HG02870 (cell line): ENCODE measurements around the gene IL11RA.

Experiments
- ATAC-seq: cut with Tn5 transposase; IDR thresholded peaks from one replicate; pipeline ENCODE4 v1.9.1; 2021; ENCODE audit warnings: mild to moderate bottlenecking, moderate library complexity; ENCODE audit not compliant: unreplicated experiment

IL11RA gene

GRCh38 chr9:34652602-34653000 is 616 bp downstream of the IL11RA start:
- no peak for ATAC-seq

- no peak for ATAC-seq
These were observed 1.4 kb downstream of the IL11RA start for GRCh38 chr9:34653151-34654072.

DNA sequence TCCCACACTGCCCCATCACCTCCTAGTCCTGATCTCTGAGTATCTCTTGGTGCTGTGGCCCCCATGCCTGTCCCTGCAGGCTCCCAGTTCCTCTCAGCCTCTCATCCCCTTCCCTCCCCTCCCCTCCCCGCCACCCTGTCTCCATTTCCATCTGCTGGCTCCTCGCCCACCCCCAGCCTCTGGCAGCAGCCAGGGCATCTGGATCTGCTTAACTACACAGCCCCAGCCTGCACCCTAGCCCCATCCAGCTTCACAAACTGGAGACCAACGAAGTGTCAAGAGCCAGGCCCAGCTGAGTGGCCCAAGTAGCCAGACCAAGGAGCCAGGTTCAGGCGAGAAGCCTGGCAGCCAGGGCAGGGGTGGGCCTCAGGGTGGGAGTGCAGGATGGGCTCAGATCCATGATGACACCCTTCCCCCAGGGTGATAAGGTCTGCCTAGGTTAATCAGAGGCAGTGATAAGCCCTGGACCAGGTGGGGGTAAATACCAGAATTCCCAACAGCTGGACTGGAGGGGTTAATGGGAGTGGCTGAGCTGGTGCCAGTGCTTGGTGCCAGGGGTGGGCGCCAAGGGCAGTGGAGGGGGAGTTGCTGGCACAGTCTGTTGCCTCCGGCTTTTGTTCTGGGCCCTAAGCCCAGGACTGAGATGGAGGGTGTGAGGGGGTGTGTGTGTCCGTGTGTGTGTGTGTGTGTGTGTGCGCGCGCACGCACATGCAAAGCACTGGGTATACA is 2.5 kb downstream of the IL11RA start:
- ATAC-seq = no peak

- ATAC-seq = no peak
These were observed 3.4 kb downstream of the IL11RA start for GRCh38 chr9:34655394-34655793.

DNA sequence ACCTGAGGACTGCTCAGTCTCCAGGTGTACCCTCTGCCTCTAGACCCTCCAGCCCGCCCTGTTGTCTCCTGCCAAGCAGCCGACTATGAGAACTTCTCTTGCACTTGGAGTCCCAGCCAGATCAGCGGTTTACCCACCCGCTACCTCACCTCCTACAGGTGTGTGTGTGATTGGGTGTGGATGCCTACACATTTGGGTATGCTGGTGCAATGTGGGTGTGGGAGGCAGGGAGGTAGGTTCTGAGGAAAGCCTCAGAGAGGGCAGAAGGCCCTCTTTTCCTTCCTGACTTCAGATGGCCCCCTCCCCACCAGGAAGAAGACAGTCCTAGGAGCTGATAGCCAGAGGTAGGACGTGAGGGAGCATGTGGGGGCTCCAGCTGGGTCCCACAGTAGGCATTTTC is 5.0 kb downstream of the IL11RA start:
- ATAC-seq = no peak

GRCh38 chr9:34658461-34658860 is 6.5 kb downstream of the IL11RA start:
- ATAC-seq = no peak

DNA sequence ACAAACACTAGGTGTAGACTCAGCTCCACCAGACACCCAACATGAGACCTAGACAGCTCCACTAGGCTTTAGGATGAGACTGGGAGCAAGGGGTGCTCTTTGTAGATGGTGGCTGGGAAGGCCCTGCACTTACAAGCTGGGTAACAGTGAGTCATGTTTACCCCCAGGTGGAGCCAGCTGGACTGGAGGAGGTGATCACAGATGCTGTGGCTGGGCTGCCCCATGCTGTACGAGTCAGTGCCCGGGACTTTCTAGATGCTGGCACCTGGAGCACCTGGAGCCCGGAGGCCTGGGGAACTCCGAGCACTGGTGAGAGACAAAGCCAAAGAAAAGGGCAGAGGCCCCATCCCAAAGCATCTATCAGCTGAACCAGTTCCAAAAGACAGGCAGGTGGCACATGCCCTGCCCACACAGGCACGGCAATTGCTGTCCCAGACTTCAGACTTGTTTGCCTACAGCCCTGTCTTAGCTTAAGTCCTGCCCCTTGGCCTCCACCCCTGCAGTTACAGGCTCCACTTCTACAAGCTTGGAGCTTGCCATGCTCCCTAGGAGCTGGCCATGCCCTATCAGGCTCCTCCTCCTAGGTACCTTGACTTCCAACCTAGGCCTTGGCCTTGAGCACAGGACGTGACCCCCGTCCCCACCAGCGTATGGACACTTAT is 7.7 kb downstream of the IL11RA start:
- no peak for ATAC-seq

DNA sequence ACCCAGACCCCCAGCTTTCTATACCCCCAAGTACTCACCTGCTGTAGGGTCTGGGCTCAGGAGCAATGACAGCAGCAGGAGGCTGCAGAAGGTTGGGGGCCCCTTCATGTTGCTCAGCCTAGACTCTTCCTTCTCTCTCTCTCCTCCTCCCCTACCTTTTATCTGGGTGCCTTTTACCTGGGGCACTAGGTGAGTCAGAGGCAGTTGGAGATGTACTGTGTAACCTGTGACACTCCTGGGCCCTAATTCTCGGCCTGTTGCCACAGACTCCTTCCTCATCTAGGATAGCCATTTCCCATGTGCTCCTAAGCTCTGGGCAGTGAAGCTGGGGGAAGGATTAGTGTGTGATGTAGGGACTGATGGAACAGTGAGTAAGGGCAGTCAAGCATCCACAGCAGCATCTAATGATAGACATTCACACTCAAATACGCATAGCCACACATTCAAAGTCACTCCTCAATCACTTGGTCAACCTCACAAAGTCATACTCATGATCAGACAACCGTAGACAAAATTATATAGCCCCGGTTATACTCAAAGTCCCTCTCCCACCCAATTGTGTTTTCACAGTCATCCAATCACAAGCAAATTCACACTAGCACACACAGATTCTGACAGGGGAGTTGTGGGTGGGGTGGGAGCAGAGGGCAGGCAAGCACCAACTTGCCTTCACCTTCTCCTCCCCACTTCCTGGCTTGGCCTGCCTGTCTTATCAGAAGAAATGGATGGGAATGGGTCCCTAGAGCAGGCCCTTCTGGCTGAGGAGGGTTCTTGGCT is 10.7 kb downstream of the IL11RA start, which contains the start of gene CCL27:
Gene CCL27, minus strand, starts transcription at position 132 of the 777 bp plus-strand sequence. Its CDS starts 24 bp downstream, at position 108.
- no peak for ATAC-seq

- ATAC-seq = no peak
These were observed 11.3 kb downstream of the IL11RA start for GRCh38 chr9:34663303-34663605.

DNA sequence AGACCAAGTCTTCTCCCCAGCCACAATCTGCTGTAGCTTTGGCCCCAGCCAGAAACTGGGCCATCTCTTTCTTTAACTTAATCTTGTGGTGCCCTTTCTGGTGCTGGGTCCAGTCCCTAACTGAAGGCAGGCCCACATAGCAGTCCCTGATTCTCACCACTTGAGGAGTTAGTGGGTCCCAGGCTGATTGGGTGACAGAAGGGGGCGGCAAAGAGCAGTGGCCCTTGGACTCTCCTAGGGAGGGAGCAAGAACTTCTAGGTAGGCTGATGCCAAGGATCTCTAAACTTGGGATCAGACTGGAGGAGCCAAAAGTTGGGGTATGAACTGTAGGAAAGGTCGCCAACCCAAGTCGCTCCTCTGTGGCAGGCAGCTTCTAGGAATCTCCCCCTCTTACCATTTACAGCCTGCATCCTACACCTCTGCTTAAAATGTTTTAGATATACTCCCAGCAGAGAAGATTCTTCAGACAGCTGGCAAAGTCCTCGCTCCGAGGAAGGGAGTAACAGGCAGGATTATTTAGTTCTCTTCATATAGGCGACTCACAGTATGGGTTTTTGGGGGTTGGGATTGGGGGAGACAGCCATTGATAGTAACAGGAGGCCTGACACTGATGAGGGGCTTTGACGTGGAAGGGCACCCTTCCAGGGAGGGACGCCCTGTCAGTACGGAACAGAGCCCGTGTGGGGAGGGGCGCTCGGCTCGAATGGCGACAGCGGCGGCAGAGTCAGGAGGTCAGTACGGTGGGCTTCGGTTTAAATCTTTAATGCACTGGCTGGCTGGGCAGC is 12.5 kb downstream of the IL11RA start:
- ATAC-seq = peak; percentile 44

DNA sequence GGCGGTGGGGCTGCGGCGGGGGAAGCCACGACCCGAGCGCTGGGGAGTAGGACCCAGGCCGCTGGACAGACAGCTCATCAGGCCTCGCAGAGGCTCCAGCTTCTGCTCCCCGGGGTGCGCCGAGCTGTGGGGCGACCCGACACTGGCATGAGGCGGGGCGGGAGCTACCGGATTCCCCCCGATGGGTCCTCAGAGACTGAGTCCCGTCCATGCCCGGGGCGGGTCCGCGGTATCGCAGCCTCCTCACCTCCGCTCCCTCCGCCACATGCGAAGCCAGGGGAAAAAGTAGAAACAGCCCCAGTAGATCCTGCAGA is 13.0 kb downstream of the IL11RA start:
- ATAC-seq = no peak

- peak; percentile 60 for ATAC-seq
These were observed 13.6 kb downstream of the IL11RA start for GRCh38 chr9:34665381-34666250.

- no peak for ATAC-seq
These were observed 18.0 kb downstream of the IL11RA start for GRCh38 chr9:34669809-34670562.

- no peak for ATAC-seq
These were observed 19.3 kb downstream of the IL11RA start for GRCh38 chr9:34671307-34671706.

GRCh38 chr9:34674440-34674839 is 22.5 kb downstream of the IL11RA start:
- no peak for ATAC-seq

DNA sequence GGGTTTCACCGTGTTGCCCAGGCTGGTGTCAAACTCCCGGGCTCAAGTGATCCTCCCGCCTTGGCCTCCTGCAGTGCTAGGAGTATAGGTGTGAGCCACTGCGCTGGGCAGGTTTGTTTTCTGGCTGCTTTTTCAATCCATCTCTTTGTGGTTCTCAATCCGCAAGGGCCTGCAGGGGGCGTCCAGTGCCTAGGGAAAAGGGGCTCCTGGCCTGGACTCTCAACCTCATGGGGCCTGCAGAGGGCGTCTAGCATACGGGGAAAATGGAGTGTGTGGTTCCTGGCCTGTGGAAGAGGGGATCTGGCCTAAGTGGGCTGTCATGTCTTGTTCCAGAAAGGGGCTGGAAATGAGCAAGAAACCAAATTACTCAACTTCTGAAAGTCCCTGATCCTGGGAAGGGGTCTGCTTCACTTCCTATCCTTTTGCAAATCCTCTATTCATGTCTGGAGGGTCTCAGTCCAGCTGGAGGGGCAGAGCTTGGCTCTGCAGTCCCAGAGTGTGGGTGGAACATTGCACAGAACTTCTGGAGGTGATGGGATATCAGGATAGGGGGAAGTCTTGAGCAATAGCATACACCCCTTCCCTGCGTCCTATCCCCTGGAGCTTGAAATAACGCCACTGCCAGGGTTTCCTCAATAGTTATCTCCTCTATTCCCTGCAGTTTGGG is 23.2 kb downstream of the IL11RA start:
- ATAC-seq = no peak

DNA sequence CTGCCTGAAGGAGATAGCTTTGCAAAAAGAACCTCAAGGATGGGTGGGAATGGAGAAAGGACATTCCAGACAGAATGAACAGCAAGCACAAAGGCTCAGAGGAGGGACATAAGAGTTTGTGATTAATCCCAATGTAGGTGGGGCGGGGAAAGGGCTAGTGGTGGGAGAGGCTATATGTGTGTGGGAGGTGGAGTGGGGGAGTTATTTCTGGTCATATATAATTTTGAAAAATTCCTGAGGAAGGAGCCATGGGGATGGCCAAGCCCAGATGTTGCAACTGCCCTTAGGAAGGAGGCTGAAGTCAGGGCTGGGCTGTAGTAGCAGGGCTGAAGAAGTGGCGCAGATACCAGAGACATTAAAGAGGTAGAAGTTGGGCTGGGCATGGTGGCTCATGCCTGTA is 23.9 kb downstream of the IL11RA start:
- ATAC-seq = no peak

DNA sequence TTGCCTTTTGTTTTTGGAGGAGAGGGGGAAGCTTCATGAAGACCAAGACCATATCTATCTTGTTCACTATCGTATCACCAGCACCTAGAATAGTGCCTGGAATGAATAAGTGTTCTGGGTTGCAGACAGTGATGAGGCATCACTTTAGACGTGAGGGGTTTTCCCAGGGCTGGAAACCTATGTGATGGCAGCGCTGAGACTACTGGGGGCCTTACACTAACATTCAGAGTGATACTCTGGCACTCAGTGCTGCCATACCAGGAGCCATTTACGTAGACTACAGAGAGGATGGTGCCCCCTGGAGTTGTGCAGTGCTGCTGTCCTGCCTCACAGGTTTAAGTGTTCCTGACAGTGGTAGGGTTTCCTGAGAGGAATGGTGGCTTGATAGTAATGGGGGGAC is 32.2 kb downstream of the IL11RA start:
- no peak for ATAC-seq
